ENCODE data around the gene EIPR1.
"Not testable (repeated sequence)": the region's sequence is repeated elsewhere in the genome, so short reads cannot be mapped to it uniquely, and the experiment has no call there.

EIPR1 gene

GRCh38 chr2:3361518-3362389 is 15.9 kb downstream of the EIPR1 start:
- no peak for DNase-seq (ENCODE audit: low read depth in 2 of 2, low spot score in 1 of 2)

DNA sequence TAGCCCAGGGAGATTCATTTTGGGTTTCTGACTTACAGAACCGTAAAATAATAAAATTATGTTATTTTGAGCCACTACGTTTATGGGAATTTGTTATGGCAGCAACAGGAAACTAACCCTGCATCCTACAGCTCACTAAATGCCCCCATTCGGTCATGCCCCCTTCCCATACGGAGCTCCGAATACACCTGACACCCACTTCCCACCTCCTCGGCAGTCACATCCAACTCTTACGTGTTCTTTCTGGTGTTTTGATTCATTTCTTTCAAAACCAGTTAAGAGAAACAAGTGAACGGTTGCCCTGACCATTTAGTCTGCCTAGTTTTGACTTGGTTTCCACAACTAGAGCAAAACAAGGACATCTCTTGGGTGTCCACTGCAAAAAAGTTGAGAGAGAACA is 19.7 kb downstream of the EIPR1 start:
- DNase-seq (ENCODE audit: low read depth in 2 of 2, low spot score in 1 of 2) = no peak

DNA sequence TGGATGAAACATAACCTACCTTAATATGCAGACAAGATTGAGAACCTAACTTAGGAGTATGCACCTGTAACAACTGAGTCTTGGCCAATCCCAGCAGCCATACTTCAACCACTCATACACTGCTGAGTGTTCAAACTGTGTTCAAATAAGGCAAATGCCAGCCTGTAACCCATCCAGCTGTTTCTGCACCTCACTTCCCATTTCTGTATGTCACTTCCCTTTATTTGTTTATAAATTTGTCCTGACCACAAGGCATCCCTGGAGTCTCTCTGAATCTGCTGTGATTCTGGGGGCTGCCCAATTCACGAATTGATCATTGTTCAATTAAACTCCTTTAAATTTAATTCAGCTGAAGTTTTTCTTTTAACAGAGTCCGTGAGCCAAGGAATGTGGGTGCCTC is 20.2 kb downstream of the EIPR1 start:
- DNase-seq (ENCODE audit: low read depth in 2 of 2, low spot score in 1 of 2) = not testable (repeated sequence)

DNA sequence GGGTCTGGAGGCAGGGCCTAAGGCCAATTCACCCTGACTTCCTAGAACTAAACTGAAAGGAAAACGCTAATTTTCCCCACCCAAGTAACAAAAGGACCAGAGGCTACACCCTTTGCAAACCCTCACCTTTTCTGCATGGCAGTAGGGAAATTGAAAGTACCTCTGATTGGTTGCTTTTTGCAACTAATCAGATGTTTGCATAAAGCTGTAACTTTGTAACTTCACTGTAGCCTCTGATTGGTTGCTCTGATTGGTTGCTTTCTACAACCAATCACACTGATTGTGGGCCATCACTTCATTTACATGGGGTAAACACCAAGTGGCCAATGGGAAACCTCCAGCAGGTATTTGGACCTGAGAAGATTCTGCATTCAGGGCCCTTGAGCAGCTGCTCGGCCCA is 20.8 kb downstream of the EIPR1 start:
- no peak for DNase-seq (ENCODE audit: low read depth in 2 of 2, low spot score in 1 of 2)

GRCh38 chr2:3355951-3356569 is 21.6 kb downstream of the EIPR1 start:
- DNase-seq (ENCODE audit: low read depth in 2 of 2, low spot score in 1 of 2) = no peak

GRCh38 chr2:3354986-3355385 is 22.6 kb downstream of the EIPR1 start:
- DNase-seq (ENCODE audit: low read depth in 2 of 2, low spot score in 1 of 2) = no peak

DNA sequence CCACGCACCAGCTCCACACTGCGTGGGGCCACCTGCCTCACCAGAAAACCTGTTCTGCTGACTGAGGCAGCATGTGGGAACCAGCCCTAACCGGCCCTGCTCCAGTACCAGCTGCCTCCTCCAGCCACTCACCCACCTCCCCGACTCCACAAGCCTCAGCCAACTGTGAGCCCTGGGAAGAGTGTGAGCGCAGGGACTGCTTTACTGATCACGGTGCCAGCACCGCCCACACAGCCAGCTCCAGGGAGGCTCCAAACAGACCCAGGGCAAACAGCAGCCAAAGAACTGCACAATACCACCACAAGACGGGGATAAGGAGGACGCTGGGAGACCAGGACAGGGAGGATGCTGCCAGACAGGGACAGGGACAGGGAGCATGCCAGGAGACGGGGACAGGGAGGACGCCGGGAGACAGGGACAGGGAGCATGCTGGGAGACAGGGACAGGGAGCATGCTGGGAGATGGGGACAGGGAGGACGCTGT is 28.4 kb downstream of the EIPR1 start:
- no peak for DNase-seq (ENCODE audit: low read depth in 2 of 2, low spot score in 1 of 2)

- DNase-seq (ENCODE audit: low read depth in 2 of 2, low spot score in 1 of 2) = no peak
These were observed 28.9 kb downstream of the EIPR1 start for GRCh38 chr2:3348767-3349166.

GRCh38 chr2:3345621-3346020 is 32.0 kb downstream of the EIPR1 start:
- DNase-seq (ENCODE audit: low read depth in 2 of 2, low spot score in 1 of 2) = no peak

GRCh38 chr2:3344897-3345296 is 32.7 kb downstream of the EIPR1 start:
- no peak for DNase-seq (ENCODE audit: low read depth in 2 of 2, low spot score in 1 of 2)

- DNase-seq (ENCODE audit: low read depth in 2 of 2, low spot score in 1 of 2) = no peak
These were observed 34.6 kb downstream of the EIPR1 start for GRCh38 chr2:3343012-3343411.

- no peak for DNase-seq (ENCODE audit: low read depth in 2 of 2, low spot score in 1 of 2)
These were observed 35.3 kb downstream of the EIPR1 start for GRCh38 chr2:3342324-3342723.

DNA sequence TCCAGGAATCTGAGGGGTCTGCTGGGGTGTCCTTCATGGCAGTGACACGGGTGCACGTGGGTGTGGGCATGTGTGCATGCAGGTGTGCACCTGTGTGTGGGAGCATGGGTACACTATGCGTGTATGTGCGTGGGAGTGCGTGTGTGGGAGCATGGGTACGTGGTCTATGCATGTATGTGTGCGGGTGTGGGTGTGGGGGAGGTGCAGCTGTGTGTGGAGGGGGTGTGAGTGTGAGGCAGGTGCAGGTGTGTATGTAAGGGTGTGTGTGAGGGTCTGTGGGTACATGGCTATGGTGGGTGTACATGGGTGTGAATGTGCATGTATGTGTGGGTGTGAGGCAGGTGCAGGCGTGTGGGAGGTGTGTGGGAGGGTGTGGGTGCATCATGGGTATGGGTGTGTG is 36.3 kb downstream of the EIPR1 start:
- no peak for DNase-seq (ENCODE audit: low read depth in 2 of 2, low spot score in 1 of 2)

GRCh38 chr2:3340144-3340543 is 37.5 kb downstream of the EIPR1 start:
- no peak for DNase-seq (ENCODE audit: low read depth in 2 of 2, low spot score in 1 of 2)

DNA sequence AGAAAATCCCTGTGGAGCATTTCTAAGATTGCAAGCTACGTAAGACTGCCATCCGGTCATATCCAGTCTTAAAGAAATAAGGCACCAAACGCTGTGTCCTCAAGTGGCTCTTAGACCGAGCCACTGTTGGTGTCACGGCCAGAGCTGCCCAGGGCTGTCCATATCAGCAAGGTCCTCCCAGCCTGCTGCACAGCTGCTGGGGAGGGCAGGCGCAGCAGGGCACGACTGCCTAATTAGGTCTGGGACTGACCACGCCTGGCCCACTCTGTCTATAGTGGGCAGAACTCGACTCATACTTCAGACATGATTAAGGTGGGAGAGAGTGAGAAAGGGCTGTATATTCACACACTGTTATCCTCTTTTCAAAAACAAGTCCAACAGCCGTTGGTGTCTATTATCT is 39.3 kb downstream of the EIPR1 start:
- DNase-seq (ENCODE audit: low read depth in 2 of 2, low spot score in 1 of 2) = no peak

DNA sequence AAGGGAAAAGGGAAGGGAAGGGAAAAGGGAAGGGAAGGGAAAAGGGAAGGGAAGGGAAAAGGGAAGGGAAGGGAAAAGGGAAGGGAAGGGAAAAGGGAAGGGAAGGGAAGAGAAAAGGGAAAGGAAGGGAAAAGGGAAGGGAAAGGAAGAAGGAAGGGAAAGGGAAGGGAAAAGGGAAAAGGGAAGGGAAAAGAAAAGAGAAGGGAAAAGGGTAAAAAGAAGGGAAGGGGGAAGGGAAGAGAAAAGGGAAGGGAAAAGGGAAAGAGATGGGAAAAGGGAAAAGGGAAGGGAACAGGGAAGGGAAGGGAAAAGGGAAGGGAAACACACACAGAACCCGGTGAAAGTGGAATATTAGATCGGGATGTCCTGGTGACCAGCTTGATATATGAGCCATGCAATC is 40.8 kb downstream of the EIPR1 start:
- no peak for DNase-seq (ENCODE audit: low read depth in 2 of 2, low spot score in 1 of 2)

DNA sequence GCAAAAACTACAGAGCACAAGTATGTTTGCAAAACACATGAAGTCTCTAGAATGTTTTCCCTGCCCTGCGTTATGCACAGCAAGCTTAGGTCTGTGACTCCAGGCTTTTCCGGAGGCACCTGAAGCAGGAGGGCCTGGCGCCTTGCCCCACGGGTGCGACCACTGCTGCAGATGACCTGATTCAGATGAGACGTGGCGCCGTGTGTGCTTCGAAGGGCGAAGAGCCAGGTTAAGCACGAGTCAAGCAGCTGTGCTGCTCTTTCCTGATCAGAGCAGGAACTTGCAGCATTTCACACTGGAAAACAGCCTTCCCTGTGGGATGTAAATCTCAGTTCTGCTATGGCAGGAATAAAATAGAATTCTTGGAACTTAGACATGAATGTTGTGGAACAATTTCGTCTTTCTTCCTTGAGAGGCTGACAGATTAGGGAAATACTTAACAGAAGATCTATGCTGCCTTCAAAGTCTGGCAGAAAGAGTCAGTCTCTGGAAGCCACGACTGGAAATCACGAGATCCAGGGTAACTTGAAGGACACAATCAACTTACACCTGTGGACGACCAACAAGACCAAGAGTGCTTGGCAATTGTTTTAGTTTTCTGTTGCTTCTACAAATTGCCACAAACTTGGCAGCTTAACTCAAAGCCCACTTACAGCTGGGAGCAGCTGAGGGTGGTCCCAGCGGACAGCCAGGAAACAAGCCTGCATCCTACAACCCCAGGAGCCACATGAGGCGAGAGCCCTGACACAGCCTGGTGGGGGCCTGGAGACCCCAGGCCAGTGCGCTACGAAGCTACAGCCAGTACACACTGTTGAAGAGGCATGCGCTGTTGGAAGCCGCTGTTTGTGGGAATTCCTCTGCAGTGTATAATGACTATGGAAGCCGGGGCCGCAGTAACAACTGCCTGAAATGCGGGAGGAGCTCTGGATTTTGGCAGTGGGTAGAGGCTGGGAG is 42.9 kb downstream of the EIPR1 start:
- DNase-seq (ENCODE audit: low read depth in 2 of 2, low spot score in 1 of 2) = no peak

DNA sequence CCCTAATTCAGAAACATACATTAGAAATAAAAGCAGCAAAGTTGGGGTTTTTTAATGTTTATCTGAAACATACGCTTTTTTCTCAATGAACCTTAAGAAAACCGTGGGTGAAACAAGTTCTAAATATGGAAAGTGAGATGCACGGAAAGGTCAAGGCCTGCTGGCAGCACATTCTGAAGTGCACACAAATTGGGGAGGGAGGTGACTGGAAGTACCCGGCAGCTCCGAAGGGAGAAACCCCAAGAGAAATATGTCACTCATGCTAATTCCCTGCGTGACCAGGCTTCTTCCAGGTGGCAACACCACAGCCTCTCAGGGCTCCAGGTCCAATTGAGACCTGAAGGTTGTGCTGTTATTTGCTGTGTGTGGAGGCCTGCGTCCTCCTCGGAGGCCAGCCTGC is 45.5 kb downstream of the EIPR1 start:
- no peak for DNase-seq (ENCODE audit: low read depth in 2 of 2, low spot score in 1 of 2)

- DNase-seq (ENCODE audit: low read depth in 2 of 2, low spot score in 1 of 2) = no peak
These were observed 48.1 kb downstream of the EIPR1 start for GRCh38 chr2:3329491-3329890.

- no peak for DNase-seq (ENCODE audit: low read depth in 2 of 2, low spot score in 1 of 2)
These were observed 50.7 kb downstream of the EIPR1 start for GRCh38 chr2:3326871-3327270.

GRCh38 chr2:3326182-3326537 is 51.5 kb downstream of the EIPR1 start:
- no peak for DNase-seq (ENCODE audit: low read depth in 2 of 2, low spot score in 1 of 2)
